ELR (cell line): ENCODE data around the gene ARHGAP1.

ENCODE experiments used
- DNase-seq: peaks from one replicate; pipeline ENCODE4 v3.0.0-alpha.2; 2015; ENCODE audit warnings: low read depth

The ARHGAP1 gene

GRCh38 chr11:46693597-46694012 is 6.8 kb downstream of the ARHGAP1 start:
- DNase-seq, result peak; percentile 21

- DNase-seq, result no peak
Observed at GRCh38 chr11:46692450-46692849, 8.0 kb downstream of the ARHGAP1 start.

GRCh38 chr11:46690702-46691101 is 9.7 kb downstream of the ARHGAP1 start:
- DNase-seq, result no peak

- peak; percentile 42 for DNase-seq
Observed at GRCh38 chr11:46686886-46687795, 13.3 kb downstream of the ARHGAP1 start.

GRCh38 chr11:46684367-46684766 is 16.1 kb downstream of the ARHGAP1 start:
- DNase-seq, result no peak

- peak; percentile 21 for DNase-seq
Observed at GRCh38 chr11:46682773-46683752, 17.4 kb downstream of the ARHGAP1 start.

- no peak for DNase-seq
Observed at GRCh38 chr11:46681814-46682213, 18.6 kb downstream of the ARHGAP1 start.

- DNase-seq, result no peak
Observed at GRCh38 chr11:46680815-46681214, 19.6 kb downstream of the ARHGAP1 start.

GRCh38 chr11:46680164-46680760 is 20.2 kb downstream of the ARHGAP1 start:
- no peak for DNase-seq

GRCh38 chr11:46679241-46680163 is 20.9 kb downstream of the ARHGAP1 start:
- DNase-seq, result no peak

- no peak for DNase-seq
Observed at GRCh38 chr11:46678741-46679130, 21.7 kb downstream of the ARHGAP1 start.

GRCh38 chr11:46677991-46678740 is 22.3 kb downstream of the ARHGAP1 start:
- peak; percentile 24 for DNase-seq

GRCh38 chr11:46677169-46677568 is 23.2 kb downstream of the ARHGAP1 start:
- DNase-seq, result no peak

- DNase-seq, result no peak
Observed at GRCh38 chr11:46676436-46677158, 23.8 kb downstream of the ARHGAP1 start.

GRCh38 chr11:46675949-46676348 is 24.5 kb downstream of the ARHGAP1 start:
- no peak for DNase-seq

GRCh38 chr11:46675288-46675851 is 25.0 kb downstream of the ARHGAP1 start:
- DNase-seq, result peak; percentile 65

GRCh38 chr11:46674463-46675287 is 25.7 kb downstream of the ARHGAP1 start:
- DNase-seq, result no peak

GRCh38 chr11:46673713-46674462 is 26.5 kb downstream of the ARHGAP1 start:
- no peak for DNase-seq
